ENCODE data around the gene CHRD.

CHRD gene

DNA sequence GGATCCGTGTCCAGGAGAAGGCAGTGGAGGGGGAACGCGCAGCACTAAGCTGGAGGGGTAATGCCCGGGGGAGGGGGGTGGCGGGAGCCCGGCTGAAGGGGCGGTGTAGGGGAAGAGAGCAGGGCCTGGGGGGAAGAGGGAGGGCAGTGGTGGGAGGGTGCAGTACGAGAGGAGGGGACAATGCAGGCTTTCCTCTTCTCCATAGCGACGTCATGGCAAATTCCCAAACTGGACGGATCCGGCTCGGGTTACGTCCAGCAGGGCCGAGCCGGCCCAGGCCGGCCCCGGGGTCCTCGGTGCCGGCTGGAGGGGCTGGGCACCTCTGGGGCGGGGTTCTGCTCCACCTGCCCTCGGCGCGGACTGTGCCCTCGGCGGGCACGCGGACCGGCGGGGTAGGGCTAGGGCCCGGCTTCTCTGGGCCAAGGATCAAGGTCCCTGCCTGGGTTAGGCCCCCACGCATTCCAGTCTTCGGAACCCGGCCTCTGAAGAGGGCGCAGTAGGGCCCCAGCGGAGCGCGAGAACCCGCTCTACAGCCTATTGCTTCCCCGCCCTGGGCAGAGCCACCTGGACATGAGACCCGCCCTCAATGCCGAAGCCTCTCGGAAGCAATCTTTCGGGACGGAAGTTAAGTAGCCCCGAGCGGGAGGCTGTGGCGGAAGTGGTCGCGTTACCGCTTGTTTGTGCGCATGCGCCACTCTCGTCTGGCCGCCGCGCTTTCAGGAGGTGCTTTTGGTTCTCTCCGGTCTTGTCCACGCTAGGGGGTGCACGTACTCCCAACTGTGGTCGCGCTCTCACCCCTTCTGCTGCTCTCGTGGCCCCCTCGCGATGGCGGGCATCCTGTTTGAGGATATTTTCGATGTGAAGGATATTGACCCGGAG, 16.9 kb upstream of the CHRD start:
- peak; percentile 98 for DNase-seq (ENCODE audit: low read depth)
- TF ChIP-seq, protein P1, sequence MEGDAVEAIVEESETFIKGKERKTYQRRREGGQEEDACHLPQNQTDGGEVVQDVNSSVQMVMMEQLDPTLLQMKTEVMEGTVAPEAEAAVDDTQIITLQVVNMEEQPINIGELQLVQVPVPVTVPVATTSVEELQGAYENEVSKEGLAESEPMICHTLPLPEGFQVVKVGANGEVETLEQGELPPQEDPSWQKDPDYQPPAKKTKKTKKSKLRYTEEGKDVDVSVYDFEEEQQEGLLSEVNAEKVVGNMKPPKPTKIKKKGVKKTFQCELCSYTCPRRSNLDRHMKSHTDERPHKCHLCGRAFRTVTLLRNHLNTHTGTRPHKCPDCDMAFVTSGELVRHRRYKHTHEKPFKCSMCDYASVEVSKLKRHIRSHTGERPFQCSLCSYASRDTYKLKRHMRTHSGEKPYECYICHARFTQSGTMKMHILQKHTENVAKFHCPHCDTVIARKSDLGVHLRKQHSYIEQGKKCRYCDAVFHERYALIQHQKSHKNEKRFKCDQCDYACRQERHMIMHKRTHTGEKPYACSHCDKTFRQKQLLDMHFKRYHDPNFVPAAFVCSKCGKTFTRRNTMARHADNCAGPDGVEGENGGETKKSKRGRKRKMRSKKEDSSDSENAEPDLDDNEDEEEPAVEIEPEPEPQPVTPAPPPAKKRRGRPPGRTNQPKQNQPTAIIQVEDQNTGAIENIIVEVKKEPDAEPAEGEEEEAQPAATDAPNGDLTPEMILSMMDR (IDR thresholded peaks at IDR 0.05; ENCODE audit: low read length, missing control alignments), result peak; percentile 63
- peak overlapping the region; percentile 77 for H3K4me3 ChIP-seq (replicated peaks; ENCODE audit: low read depth, low read length)

DNA sequence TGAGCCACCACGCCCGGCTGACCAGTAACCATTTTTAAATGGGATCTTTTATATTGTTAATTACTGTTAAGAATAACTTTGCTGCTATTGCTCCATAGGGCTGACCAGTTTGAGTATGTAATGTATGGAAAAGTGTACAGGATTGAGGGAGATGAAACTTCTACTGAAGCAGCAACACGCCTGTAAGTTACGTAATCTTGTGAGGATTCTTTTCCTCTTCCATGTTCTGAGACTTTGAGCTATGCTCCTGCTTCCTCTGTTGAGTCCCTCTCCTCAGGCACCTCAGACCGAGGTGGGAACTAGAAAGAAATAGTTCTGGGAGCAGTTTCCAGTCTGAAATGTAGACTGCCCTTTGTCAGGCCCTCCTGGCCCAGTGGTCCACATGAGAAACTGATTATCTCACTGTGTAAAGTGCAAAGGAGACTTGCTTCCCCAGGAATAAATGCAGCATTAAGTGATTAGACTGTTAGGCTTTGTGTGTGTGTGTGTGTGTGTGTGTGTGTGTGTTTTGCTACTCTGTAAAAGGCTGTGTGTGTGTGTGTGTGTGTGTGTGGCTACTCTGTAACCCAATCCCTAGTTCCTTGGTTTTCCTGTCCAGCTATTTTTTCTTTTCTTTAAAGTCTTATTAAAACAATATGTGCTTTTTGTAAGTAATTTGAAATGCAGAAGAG, 13.1 kb upstream of the CHRD start:
- TF ChIP-seq, protein P1 (IDR thresholded peaks at IDR 0.05; ENCODE audit: low read length, missing control alignments), result no peak
- no peak overlapping the region for H3K4me3 ChIP-seq (replicated peaks; ENCODE audit: low read depth, low read length)
- peak; percentile 23 for DNase-seq (ENCODE audit: low read depth)

DNA sequence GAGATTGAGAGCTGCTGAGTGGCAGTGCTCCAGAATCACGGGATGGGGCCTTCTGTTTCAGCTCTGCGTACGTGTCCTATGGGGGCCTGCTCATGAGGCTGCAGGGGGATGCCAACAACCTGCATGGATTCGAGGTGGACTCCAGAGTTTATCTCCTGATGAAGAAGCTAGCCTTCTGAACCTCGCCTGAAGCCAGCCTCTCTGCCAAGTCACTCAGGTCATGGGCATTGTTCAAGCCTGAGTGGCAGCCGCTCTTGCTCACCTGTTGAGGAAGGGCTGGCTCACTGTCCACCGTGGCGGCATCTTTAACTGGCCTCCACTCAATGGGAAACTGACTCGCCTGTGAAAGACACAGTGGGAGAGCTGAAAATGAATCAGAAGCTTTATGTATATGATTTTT, 11.7 kb upstream of the CHRD start:
- H3K4me3 ChIP-seq (replicated peaks; ENCODE audit: low read depth, low read length), result no peak overlapping the region
- DNase-seq (ENCODE audit: low read depth), result no peak
- TF ChIP-seq, protein P1 (IDR thresholded peaks at IDR 0.05; ENCODE audit: low read length, missing control alignments), result no peak

DNA sequence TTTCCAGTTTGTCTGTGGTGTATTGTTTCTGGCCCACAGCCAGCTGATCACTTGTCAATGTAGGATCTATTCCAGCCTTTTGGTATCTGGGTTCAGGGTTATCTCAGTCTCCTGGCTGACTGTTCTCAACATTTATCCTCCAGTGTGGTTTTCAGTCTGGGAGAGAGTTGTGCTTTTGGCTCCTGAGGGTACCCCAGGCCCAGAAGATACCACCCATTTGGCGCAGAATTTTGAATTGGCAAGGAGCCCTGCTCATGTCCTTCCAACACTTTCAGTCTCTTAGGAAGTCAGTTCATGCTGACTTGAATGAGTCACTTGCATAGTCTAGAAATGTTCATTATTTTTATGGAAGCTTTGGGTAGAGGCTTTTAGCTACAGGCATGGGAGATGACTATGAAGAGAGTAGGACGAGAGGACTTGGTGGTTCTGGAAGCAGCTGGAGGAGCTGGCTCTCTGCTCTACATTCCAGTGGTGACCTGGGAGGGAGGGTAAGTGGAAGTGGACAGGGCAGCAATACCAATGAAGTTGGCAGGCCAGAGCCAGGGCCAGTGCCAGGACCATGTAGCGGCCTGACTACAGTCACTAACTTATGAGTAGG, 11.2 kb upstream of the CHRD start:
- DNase-seq (ENCODE audit: low read depth), result peak; percentile 73
- TF ChIP-seq, protein P1 (IDR thresholded peaks at IDR 0.05; ENCODE audit: low read length, missing control alignments), result no peak

DNA sequence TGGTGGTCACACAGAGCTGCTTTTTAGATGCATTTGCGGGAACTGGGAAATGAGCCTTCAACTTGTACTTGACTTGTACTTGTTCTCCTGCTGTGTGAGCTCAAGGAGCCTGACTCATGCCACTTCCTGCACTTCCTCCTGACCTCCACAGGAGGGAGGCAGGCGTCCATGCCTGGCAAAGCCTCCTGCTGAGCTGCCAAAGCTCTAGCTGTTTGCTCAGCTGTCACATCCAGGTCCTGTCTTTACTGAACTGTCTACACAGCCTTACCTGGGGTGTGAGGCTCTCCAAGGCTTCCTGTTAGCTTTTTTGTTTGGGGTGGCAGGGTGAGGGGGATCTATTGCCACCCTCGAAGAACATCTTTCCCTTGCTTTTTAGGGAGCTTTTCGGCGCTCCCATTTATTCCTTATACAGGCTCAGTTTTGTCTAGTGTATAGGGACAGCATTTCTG, 8.3 kb upstream of the CHRD start:
- peak; percentile 92 for DNase-seq (ENCODE audit: low read depth)
- no peak overlapping the region for H3K4me3 ChIP-seq (replicated peaks; ENCODE audit: low read depth, low read length)
- TF ChIP-seq, protein P1 (IDR thresholded peaks at IDR 0.05; ENCODE audit: low read length, missing control alignments), result peak; percentile 100

More for the DNA sequence above, 11.2 kb upstream of the CHRD start:
- H3K4me3 ChIP-seq (replicated peaks; ENCODE audit: low read depth, low read length), result no peak overlapping the region

DNA sequence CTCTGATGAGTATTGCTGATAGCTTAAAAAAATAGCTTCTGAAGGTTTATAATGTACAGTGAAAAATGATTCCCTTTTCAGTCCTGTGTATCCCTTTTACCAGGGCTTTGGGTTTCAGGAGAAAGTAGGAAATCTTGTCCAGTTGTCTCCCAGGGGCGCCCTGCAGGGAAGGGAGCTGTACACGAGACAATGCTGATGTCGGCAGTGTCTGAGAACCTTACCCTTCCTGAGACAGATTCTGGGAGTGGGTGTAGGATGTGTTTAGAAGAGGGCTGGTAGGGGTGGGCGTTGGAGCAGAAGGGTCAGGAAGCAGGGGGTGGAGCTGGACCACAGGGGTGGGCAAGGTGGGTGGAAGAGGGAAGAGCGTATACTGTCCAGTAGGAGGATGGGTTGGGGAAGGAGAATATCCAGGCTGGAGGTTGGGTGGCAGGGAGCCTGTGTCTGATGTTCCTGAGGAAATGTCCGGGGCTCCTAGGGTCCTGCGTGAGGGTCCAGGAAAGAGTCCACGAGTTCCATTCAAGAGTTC, 7.5 kb upstream of the CHRD start:
- TF ChIP-seq, protein P1 (IDR thresholded peaks at IDR 0.05; ENCODE audit: low read length, missing control alignments), result no peak
- DNase-seq (ENCODE audit: low read depth), result no peak
- H3K4me3 ChIP-seq (replicated peaks; ENCODE audit: low read depth, low read length), result no peak overlapping the region
